Measurements from ENCODE around the gene ASB15.

ASB15 gene

DNA sequence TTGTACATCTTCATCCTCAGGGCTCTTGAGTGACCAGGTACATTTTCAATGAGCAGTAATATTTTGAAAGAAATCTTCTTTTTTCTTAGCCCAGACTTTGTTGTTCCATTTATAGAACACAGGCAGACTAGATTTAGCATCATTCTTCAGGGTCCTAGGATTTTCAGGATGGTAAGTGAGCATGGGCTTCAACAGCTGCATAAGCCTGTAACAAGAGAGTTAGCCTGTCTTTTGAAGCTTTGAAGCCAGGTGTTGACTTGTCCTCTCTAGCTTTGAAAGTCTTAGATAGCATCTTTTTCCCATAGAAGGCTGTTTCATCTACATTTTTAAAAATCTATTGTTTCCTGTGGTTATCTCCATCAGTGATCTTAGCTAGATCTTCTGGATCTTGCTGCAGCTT lies 39.5 kb upstream of the ASB15 start (continued):
- no peak for TF ChIP-seq ZSCAN16 (tag by site-specific recombination; IDR thresholded peaks at IDR 0.05)
- TF ChIP-seq, protein P1, sequence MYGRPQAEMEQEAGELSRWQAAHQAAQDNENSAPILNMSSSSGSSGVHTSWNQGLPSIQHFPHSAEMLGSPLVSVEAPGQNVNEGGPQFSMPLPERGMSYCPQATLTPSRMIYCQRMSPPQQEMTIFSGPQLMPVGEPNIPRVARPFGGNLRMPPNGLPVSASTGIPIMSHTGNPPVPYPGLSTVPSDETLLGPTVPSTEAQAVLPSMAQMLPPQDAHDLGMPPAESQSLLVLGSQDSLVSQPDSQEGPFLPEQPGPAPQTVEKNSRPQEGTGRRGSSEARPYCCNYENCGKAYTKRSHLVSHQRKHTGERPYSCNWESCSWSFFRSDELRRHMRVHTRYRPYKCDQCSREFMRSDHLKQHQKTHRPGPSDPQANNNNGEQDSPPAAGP (tag by site-specific recombination; IDR thresholded peaks at IDR 0.05) = no peak
- TF ChIP-seq ZNF664 (tag by site-specific recombination; IDR thresholded peaks at IDR 0.05) = no peak
- TF ChIP-seq OVOL3 (tag by site-specific recombination; IDR thresholded peaks at IDR 0.05) = no peak
- TF ChIP-seq, protein P2, sequence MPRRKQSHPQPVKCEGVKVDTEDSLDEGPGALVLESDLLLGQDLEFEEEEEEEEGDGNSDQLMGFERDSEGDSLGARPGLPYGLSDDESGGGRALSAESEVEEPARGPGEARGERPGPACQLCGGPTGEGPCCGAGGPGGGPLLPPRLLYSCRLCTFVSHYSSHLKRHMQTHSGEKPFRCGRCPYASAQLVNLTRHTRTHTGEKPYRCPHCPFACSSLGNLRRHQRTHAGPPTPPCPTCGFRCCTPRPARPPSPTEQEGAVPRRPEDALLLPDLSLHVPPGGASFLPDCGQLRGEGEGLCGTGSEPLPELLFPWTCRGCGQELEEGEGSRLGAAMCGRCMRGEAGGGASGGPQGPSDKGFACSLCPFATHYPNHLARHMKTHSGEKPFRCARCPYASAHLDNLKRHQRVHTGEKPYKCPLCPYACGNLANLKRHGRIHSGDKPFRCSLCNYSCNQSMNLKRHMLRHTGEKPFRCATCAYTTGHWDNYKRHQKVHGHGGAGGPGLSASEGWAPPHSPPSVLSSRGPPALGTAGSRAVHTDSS (tag by site-specific recombination; IDR thresholded peaks at IDR 0.05) = no peak

DNA sequence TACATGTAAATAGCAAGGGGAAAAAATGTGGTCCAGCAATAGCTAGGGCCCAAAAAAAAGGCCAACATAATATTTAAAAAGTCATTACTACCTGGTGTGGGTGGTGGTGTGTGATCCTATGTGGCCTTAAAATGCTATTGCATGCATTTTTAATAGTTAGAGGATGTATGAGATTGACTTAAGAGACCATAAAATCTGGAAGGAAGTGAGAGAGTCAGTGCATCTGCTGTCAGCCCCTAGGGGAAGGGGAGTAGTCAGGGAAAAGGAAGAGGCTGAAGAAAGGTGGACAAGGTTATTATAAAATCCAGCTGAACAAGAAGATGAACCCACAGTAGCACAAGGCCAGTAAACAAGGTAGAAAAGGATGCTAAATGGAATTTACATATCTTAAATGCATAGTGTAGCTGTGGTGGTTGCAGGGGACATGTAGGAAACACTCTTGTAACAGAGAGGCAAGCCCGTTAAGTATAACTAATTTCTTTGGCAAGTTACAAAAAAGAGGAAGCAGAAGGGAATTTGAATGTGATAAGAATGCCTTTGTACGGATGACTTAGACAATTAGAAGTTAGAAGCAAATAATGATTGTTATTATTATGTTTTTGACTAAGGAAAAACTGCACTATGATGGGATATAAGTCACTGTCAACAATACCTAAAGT lies 32.1 kb upstream of the ASB15 start:
- POLR2A ChIA-PET = interaction anchor here (0.6 kb wide), 2 partner anchors 12 to 316 kb away, joined by 4 read pairs; no protein-coding TSS in a partner anchor
- TF ChIP-seq ZBTB1 (tag by site-specific recombination; IDR thresholded peaks at IDR 0.05) = no peak
- TF ChIP-seq, protein P3, sequence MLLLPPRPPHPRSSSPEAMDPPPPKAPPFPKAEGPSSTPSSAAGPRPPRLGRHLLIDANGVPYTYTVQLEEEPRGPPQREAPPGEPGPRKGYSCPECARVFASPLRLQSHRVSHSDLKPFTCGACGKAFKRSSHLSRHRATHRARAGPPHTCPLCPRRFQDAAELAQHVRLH (tag by site-specific recombination; IDR thresholded peaks at IDR 0.05) = no peak
- no peak for TF ChIP-seq ZNF248 (tag by site-specific recombination; IDR thresholded peaks at IDR 0.05)
- TF ChIP-seq ZNF112 (tag by site-specific recombination; IDR thresholded peaks at IDR 0.05) = no peak
- TF ChIP-seq, protein P4, sequence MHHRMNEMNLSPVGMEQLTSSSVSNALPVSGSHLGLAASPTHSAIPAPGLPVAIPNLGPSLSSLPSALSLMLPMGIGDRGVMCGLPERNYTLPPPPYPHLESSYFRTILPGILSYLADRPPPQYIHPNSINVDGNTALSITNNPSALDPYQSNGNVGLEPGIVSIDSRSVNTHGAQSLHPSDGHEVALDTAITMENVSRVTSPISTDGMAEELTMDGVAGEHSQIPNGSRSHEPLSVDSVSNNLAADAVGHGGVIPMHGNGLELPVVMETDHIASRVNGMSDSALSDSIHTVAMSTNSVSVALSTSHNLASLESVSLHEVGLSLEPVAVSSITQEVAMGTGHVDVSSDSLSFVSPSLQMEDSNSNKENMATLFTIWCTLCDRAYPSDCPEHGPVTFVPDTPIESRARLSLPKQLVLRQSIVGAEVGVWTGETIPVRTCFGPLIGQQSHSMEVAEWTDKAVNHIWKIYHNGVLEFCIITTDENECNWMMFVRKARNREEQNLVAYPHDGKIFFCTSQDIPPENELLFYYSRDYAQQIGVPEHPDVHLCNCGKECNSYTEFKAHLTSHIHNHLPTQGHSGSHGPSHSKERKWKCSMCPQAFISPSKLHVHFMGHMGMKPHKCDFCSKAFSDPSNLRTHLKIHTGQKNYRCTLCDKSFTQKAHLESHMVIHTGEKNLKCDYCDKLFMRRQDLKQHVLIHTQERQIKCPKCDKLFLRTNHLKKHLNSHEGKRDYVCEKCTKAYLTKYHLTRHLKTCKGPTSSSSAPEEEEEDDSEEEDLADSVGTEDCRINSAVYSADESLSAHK (tag by site-specific recombination; IDR thresholded peaks at IDR 0.05) = no peak
- no peak for TF ChIP-seq ZNF211 (tag by site-specific recombination; IDR thresholded peaks at IDR 0.05; ENCODE audit: low read depth)
- CTCF ChIA-PET = interaction anchor here (0.6 kb wide), 1 partner anchor 1238 kb away, joined by 3 read pairs; no protein-coding TSS in a partner anchor

DNA sequence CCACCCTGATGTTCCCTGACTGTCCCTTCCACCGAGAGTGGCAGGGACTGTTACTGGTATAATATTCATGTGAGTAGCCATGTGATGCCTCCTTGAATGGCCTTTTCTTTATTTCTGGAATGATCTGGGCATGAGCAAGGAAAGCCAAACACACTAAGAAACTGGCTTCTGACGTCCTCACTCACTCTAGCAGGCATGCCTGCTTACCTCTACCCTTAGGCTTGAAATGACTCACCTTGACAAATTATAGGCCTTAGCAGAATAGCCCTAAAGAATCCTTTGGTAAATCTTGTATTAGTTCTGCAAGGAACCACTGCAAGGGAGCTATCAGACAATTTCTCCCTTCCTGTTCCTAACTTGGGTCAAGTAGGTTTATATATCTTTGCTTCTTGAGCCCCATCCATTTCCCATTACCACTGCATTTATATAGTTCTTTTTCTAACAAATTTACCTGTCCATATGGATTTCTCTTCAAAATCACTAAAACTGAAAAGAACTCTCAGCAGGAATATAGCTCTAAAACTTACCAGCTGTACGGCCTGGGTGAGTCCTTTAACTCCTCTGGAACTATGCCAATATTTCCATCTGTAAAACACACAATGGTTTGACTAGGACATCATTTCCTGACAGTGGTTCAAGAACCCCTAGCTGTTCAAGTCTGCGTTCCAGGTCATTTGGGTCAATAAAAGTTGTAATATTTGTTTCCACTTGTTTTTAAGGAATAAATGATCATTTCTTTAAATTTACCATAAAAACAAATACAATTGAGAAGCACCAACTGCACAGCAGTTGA lies 31.0 kb upstream of the ASB15 start:
- H3K9me3 ChIP-seq (ENCODE audit: control insufficient read depth, insufficient read depth, low read depth, low read length) = no peaks in the 10 kb centered on the region
- ChIA-PET POLR2A (interaction anchor here (0.6 kb wide), 1 partner anchor 13 kb away, joined by 4 read pairs; no protein-coding TSS in a partner anchor), CTCF (interaction anchor here (0.7 to 0.8 kb wide), 2 partner anchors 11 to 54 kb away, joined by 3 read pairs; no protein-coding TSS in a partner anchor)
- no peak overlapping the region for H3K27ac ChIP-seq (ENCODE audit: extremely low read depth, low read depth, low read length)
- H3K4me1 ChIP-seq (ENCODE audit: control insufficient read depth, insufficient read depth, low read length) = peaks cover 2% of the 10 kb centered on the region; the same call in 1 of the 2 replicates
- H3K36me3 ChIP-seq (ENCODE audit: control insufficient read depth in 2 of 2, insufficient read depth in 1 of 2, low read length in 2 of 2) = no peaks in the 10 kb centered on the region
- H3K4me3 ChIP-seq (ENCODE audit: low read depth, low read length) = no peak overlapping the region
- TF ChIP-seq, protein P5, sequence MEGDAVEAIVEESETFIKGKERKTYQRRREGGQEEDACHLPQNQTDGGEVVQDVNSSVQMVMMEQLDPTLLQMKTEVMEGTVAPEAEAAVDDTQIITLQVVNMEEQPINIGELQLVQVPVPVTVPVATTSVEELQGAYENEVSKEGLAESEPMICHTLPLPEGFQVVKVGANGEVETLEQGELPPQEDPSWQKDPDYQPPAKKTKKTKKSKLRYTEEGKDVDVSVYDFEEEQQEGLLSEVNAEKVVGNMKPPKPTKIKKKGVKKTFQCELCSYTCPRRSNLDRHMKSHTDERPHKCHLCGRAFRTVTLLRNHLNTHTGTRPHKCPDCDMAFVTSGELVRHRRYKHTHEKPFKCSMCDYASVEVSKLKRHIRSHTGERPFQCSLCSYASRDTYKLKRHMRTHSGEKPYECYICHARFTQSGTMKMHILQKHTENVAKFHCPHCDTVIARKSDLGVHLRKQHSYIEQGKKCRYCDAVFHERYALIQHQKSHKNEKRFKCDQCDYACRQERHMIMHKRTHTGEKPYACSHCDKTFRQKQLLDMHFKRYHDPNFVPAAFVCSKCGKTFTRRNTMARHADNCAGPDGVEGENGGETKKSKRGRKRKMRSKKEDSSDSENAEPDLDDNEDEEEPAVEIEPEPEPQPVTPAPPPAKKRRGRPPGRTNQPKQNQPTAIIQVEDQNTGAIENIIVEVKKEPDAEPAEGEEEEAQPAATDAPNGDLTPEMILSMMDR (tag by site-specific recombination; IDR thresholded peaks at IDR 0.05) = no peak
- TF ChIP-seq, protein P6, sequence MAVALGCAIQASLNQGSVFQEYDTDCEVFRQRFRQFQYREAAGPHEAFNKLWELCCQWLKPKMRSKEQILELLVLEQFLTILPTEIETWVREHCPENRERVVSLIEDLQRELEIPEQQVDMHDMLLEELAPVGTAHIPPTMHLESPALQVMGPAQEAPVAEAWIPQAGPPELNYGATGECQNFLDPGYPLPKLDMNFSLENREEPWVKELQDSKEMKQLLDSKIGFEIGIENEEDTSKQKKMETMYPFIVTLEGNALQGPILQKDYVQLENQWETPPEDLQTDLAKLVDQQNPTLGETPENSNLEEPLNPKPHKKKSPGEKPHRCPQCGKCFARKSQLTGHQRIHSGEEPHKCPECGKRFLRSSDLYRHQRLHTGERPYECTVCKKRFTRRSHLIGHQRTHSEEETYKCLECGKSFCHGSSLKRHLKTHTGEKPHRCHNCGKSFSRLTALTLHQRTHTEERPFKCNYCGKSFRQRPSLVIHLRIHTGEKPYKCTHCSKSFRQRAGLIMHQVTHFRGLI (tag by site-specific recombination; IDR thresholded peaks at IDR 0.05) = no peak
- TF ChIP-seq ZNF621 (tag by site-specific recombination; IDR thresholded peaks at IDR 0.05) (no peak), ZNF114 (tag by site-specific recombination; IDR thresholded peaks at IDR 0.05) (no peak), ZNF596 (tag by site-specific recombination; IDR thresholded peaks at IDR 0.05) (no peak), ZNF169 (tag by site-specific recombination; IDR thresholded peaks at IDR 0.05) (no peak)

More for the DNA sequence above, 32.1 kb upstream of the ASB15 start:
- peaks cover 2% of the 10 kb centered on the region; the same call in 1 of the 2 replicates for H3K4me1 ChIP-seq (ENCODE audit: control insufficient read depth, insufficient read depth, low read length)
- H3K36me3 ChIP-seq (ENCODE audit: control insufficient read depth in 2 of 2, insufficient read depth in 1 of 2, low read length in 2 of 2) = no peaks in the 10 kb centered on the region
- no peaks in the 10 kb centered on the region for H3K9me3 ChIP-seq (ENCODE audit: control insufficient read depth, insufficient read depth, low read depth, low read length)
- no peak overlapping the region for H3K4me3 ChIP-seq (ENCODE audit: low read depth, low read length)
- H3K27ac ChIP-seq (ENCODE audit: extremely low read depth, low read depth, low read length) = no peak overlapping the region

All from HEK293 (cell line).